DOHH2 (cell line): Measurements from ENCODE around the gene EPHA6.

ENCODE experiments used
- CTCF ChIP-seq: fragments of 200-600 bp; sonication (generic); IDR thresholded peaks from one replicate; pipeline ENCODE4 v1.5.1; 2014; ENCODE audit warnings: antibody characterized with exemption, mild to moderate bottlenecking, low read depth, low read length; ENCODE audit not compliant: poor library complexity, severe bottlenecking
- EZH2phosphoT487 ChIP-seq: fragments of 200-600 bp; sonication (generic); IDR thresholded peaks from 2 replicates; pipeline ENCODE4 v1.6.1; 2017; ENCODE audit warnings: borderline replicate concordance, mild to moderate bottlenecking, antibody characterized with exemption, low read length, moderate library complexity, mixed read lengths

DNA sequence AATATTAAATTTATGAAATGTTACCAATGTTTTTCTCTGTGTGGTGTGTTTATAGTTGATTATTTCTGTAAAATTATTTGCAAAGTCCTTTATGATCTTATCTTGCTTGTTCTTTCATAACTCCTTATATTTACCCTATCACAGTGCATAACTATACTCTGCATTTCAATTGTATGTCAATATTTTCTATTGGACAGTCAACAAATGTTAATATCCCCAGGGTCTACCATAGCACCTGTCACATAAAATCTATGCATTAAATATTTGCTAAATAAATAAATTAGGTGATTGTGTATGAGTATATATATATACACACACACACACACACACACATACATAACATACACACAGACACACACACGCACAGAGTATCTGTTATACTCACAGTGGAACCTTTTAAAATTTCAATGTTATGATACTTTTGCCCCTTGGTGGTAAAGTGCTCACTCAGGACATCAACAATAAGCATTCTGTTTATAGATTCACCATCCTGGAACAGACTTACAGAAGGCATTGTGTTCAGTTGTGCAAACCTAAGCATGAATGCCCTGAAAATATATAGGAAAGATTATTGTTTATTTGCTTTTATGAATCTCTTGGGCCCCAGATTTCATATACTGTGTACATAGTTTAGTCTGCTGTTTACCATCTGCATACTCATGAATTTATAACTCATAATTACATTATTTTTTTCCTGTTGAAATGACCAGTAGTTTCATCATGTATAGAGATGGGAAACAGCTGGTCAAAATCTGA is 443.7 kb downstream of the EPHA6 start:
- no peak for TF ChIP-seq CTCF
- no peak for TF ChIP-seq EZH2phosphoT487
